ENCODE results near the gene C3orf62.

DNA sequence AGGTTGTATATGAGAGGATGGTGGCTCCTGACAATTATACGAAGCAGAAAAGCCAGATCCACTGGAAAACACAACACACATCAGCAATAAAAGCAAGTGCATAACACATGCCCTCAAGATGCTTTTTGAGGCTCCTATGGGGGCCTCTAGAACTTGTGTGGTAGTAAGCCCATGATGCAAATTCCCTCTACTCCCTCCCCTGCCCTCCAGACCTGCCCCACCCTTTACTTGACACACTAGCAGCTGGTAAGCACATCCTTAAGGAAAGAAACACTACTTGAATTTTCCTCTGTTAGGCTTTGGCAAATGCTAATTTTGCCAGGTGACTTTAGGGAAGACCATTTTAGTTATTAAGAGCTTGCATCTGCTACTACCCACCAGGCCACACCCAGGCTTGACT lies 33.6 kb upstream of the C3orf62 start:
- TF ChIP-seq, protein P1, sequence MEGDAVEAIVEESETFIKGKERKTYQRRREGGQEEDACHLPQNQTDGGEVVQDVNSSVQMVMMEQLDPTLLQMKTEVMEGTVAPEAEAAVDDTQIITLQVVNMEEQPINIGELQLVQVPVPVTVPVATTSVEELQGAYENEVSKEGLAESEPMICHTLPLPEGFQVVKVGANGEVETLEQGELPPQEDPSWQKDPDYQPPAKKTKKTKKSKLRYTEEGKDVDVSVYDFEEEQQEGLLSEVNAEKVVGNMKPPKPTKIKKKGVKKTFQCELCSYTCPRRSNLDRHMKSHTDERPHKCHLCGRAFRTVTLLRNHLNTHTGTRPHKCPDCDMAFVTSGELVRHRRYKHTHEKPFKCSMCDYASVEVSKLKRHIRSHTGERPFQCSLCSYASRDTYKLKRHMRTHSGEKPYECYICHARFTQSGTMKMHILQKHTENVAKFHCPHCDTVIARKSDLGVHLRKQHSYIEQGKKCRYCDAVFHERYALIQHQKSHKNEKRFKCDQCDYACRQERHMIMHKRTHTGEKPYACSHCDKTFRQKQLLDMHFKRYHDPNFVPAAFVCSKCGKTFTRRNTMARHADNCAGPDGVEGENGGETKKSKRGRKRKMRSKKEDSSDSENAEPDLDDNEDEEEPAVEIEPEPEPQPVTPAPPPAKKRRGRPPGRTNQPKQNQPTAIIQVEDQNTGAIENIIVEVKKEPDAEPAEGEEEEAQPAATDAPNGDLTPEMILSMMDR (conservative IDR thresholded peaks at IDR 0.05 in 1 of 2, IDR thresholded peaks at IDR 0.05 in 1 of 2; ENCODE audit: low read depth in 1 of 2, low read length in 2 of 2) = no peak
- TF ChIP-seq EZH2 (IDR thresholded peaks at IDR 0.05; ENCODE audit: low read length, missing control alignments) = no peak

Data from fibroblast of lung (primary cell).